ENCODE results near the gene UBA1.

DNA sequence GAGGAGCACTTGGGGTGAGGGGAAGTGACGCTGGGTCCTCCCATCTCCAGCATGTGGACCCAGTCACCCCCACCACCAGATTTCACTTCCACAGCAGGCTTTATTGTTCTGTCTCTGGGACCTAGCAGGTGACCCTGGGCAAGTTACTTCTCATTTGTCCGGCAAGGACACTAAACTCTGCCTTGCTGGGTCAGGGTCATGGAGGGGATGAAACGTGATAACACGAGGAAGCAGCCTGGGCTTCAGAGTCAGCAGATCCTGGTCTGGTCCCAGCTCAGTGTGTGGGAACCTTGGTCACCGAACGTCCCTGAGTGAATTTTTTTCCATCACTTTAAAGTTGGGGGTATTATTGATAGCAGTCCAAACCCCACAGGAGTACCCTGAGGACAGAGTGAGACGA lies 3.9 kb downstream of the UBA1 start:
- TF ChIP-seq, protein P1, sequence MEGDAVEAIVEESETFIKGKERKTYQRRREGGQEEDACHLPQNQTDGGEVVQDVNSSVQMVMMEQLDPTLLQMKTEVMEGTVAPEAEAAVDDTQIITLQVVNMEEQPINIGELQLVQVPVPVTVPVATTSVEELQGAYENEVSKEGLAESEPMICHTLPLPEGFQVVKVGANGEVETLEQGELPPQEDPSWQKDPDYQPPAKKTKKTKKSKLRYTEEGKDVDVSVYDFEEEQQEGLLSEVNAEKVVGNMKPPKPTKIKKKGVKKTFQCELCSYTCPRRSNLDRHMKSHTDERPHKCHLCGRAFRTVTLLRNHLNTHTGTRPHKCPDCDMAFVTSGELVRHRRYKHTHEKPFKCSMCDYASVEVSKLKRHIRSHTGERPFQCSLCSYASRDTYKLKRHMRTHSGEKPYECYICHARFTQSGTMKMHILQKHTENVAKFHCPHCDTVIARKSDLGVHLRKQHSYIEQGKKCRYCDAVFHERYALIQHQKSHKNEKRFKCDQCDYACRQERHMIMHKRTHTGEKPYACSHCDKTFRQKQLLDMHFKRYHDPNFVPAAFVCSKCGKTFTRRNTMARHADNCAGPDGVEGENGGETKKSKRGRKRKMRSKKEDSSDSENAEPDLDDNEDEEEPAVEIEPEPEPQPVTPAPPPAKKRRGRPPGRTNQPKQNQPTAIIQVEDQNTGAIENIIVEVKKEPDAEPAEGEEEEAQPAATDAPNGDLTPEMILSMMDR (IDR thresholded peaks at IDR 0.05): no peak
- TF ChIP-seq POLR2A (IDR thresholded peaks at IDR 0.05): no peak
